Measurements from ENCODE around the gene SLC30A4.

DNA sequence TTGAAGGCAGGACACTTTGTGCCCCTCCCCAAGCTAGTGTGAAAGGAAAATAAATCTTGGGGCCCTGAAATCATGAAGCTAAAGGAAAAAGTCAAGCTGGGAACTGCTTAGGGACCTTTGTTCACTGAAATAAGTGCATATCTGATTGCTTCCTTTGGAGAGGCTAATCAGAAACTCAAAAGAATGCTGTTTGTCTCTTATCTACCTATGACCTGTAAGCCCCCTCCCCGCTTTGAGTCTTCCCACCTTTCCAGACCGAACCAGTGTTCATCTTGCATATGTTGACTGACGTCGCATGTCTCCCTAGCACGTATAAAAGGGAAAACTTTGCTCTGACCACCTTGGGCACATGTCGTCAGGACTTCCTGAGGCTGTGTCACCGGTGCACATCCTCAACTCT is 53.1 kb downstream of the SLC30A4 start:
- TF ChIP-seq CTCF (conservative IDR thresholded peaks at IDR 0.05; ENCODE audit: low read length) (no peak), EZH2phosphoT487 (IDR thresholded peaks at IDR 0.05; ENCODE audit: borderline replicate concordance) (no peak)

Data from Loucy (cell line).